H1 (cell line): ENCODE results near the gene SERPINB11. TPM values are rescaled to one million over a fixed set of nuclear protein-coding genes. Genes with fewer than 3 reads are reported as not detected.

ENCODE experiments used
- CTCF ChIA-PET: fragments of 300-600 bp; sonication (Branson Sonifier 250); formaldehyde crosslinking; loops from one replicate; lab custom pipeline; 2021; ENCODE audit not compliant: partially characterized antibody; lab: Charles Lee
- POLR2A ChIA-PET: fragments of 300-600 bp; sonication (Branson Sonifier 250); formaldehyde crosslinking; loops from one replicate; lab custom pipeline; 2021; ENCODE audit warnings: inconsistent platforms; ENCODE audit not compliant: partially characterized antibody; lab: Charles Lee
- DNase-seq, 2 experiments: peaks; one replicate each; pipeline versions ENCODE4 v3.0.0 to v3.0.0-alpha.2; 2010 to 2022; ENCODE audit warnings: low spot score in 2 of 2, low read depth in 1 of 2, mixed read lengths in 1 of 2
- FAIRE-seq: peaks from 2 replicates; lab custom pipeline; 2011; peaks lifted over from hg19 to GRCh38; lab: Jason Lieb, UNC
- H2AFZ ChIP-seq: 2 replicates; pipeline ENCODE4 v1.8.1; 2012; ENCODE audit warnings: low read length, inconsistent platforms
- H2AK5ac ChIP-seq: 2 replicates; pipeline ENCODE4 v1.6.1; 2013; ENCODE audit warnings: low read depth, low read length
- H2BK120ac ChIP-seq: replicated peaks from 2 replicates; pipeline ENCODE3; 2013; ENCODE audit warnings: low read depth, low read length, inconsistent platforms
- H2BK12ac ChIP-seq: 2 replicates; pipeline ENCODE4 v1.6.1; 2013; ENCODE audit warnings: low read depth, low read length
- H2BK15ac ChIP-seq: 2 replicates; pipeline ENCODE4 v1.6.1; 2013; ENCODE audit warnings: low read length
- H2BK20ac ChIP-seq: 2 replicates; pipeline ENCODE4 v1.6.1; 2013; ENCODE audit warnings: low read length
- H2BK5ac ChIP-seq: 2 replicates; pipeline ENCODE4 v1.6.1; 2013; ENCODE audit warnings: low read depth, low read length
- H3K14ac ChIP-seq: 2 replicates; pipeline ENCODE4 v1.6.1; 2013; ENCODE audit warnings: inconsistent platforms; ENCODE audit not compliant: insufficient read length
- H3K18ac ChIP-seq: 2 replicates; pipeline ENCODE4 v1.6.1; 2013; ENCODE audit warnings: low read length; ENCODE audit errors: extremely low read depth
- H3K23ac ChIP-seq: 2 replicates; pipeline ENCODE4 v1.6.1; 2013; ENCODE audit warnings: inconsistent platforms; ENCODE audit not compliant: insufficient read length
- H3K23me2 ChIP-seq: 2 replicates; pipeline ENCODE4 v1.6.1; 2013; ENCODE audit warnings: low read depth, low read length
- H3K27ac ChIP-seq: 2 replicates; pipeline ENCODE4 v1.6.1; 2011; ENCODE audit warnings: low read depth, low read length, inconsistent platforms
- H3K27me3 ChIP-seq, 4 experiments: replicated peaks in 1 of 4; 1 replicate in 1 of 4; 2 replicates in 3 of 4; pipeline versions ENCODE4 v1.6.1 to v1.8.1; 2011 to 2013; ENCODE audit warnings: low read length in 3 of 4, mild to moderate bottlenecking in 3 of 4, inconsistent platforms in 2 of 4, mixed read lengths in 2 of 4, moderate library complexity in 1 of 4; ENCODE audit not compliant: control insufficient read depth in 3 of 4, insufficient read depth in 3 of 4; ENCODE audit errors: extremely low read depth in 1 of 4
- H3K36me3 ChIP-seq, 4 experiments: 2 replicates each; pipeline versions ENCODE4 v1.6.1 to v1.8.1; 2011 to 2013; ENCODE audit warnings: mild to moderate bottlenecking in 4 of 4, low read length in 3 of 4, moderate library complexity in 2 of 4, control low read depth in 1 of 4, inconsistent platforms in 1 of 4; ENCODE audit not compliant: insufficient read depth in 4 of 4, control insufficient read depth in 2 of 4
- H3K4ac ChIP-seq: replicated peaks from 2 replicates; pipeline ENCODE3; 2013; ENCODE audit warnings: low read length, low read depth, mixed read lengths, inconsistent platforms; ENCODE audit not compliant: insufficient read length
- H3K4me1 ChIP-seq, 4 experiments: replicated peaks in 1 of 4; 1 replicate in 1 of 4; 2 replicates in 3 of 4; pipeline versions ENCODE4 v1.6.1 to v1.8.1; 2011 to 2013; ENCODE audit warnings: low read length in 3 of 4, inconsistent platforms in 2 of 4, mixed read lengths in 1 of 4; ENCODE audit not compliant: insufficient read depth in 4 of 4, control insufficient read depth in 3 of 4
- H3K4me2 ChIP-seq, 2 experiments: 2 replicates each; pipeline versions ENCODE4 v1.6.1 to v1.8.1; 2011 to 2013; ENCODE audit warnings: low read depth in 2 of 2, low read length in 2 of 2, control low read depth in 1 of 2, inconsistent platforms in 1 of 2, mild to moderate bottlenecking in 1 of 2; ENCODE audit not compliant: insufficient read depth in 1 of 2
- H3K4me3 ChIP-seq, 4 experiments: fragments of 200-600, 300-600 bp in 1 of 4; sonication (generic), shearing (Covaris generic), sonication (Bioruptor Twin) in 1 of 4; 2 replicates each; pipeline versions ENCODE4 v1.5.1 to v1.8.1; 2011 to 2016; ENCODE audit warnings: low read length in 4 of 4, low read depth in 3 of 4, control low read depth in 2 of 4, inconsistent platforms in 2 of 4, mild to moderate bottlenecking in 2 of 4, mixed read lengths in 1 of 4, moderate library complexity in 1 of 4; ENCODE audit not compliant: insufficient read depth in 2 of 4; ENCODE audit errors: extremely low read depth in 1 of 4
- H3K56ac ChIP-seq: replicated peaks from 2 replicates; pipeline ENCODE3; 2013; ENCODE audit warnings: low read depth, mild to moderate bottlenecking, mixed read lengths, low read length, inconsistent platforms; ENCODE audit not compliant: insufficient read length
- H3K79me1 ChIP-seq: 2 replicates; pipeline ENCODE4 v1.6.1; 2013; ENCODE audit warnings: low read depth, low read length, control low read depth
- H3K79me2 ChIP-seq, 2 experiments: 2 replicates each; pipeline versions ENCODE4 v1.6.1 to v1.8.1; 2012 to 2013; ENCODE audit warnings: low read length in 2 of 2, mild to moderate bottlenecking in 2 of 2, inconsistent platforms in 1 of 2; ENCODE audit not compliant: insufficient read depth in 2 of 2, control insufficient read depth in 1 of 2
- H3K9ac ChIP-seq, 4 experiments: replicated peaks in 1 of 4; 1 replicate in 1 of 4; 2 replicates in 3 of 4; pipeline versions ENCODE4 v1.6.1 to v1.8.1; 2011 to 2013; ENCODE audit warnings: low read depth in 3 of 4, low read length in 3 of 4, control low read depth in 2 of 4, mild to moderate bottlenecking in 2 of 4, moderate library complexity in 2 of 4, inconsistent platforms in 1 of 4; ENCODE audit errors: extremely low read depth in 1 of 4
- H3K9me3 ChIP-seq, 2 experiments: 2 replicates each; pipeline versions ENCODE4 v1.6.1 to v1.8.1; 2012 to 2013; ENCODE audit warnings: mild to moderate bottlenecking in 2 of 2, moderate library complexity in 2 of 2, control low read depth in 1 of 2, inconsistent platforms in 1 of 2, low read depth in 1 of 2, low read length in 1 of 2, mixed read lengths in 1 of 2; ENCODE audit not compliant: insufficient read depth in 2 of 2
- H4K20me1 ChIP-seq, 2 experiments: replicated peaks in 1 of 2; 2 replicates each; pipeline versions ENCODE3 to v1.8.1; 2011 to 2013; ENCODE audit warnings: inconsistent platforms in 2 of 2, low read length in 2 of 2, mild to moderate bottlenecking in 1 of 2; ENCODE audit not compliant: insufficient read depth in 2 of 2, control insufficient read depth in 1 of 2
- H4K5ac ChIP-seq: 2 replicates; pipeline ENCODE4 v1.6.1; 2013; ENCODE audit warnings: low read length, low read depth, mixed read lengths, inconsistent platforms; ENCODE audit not compliant: insufficient read length
- H4K8ac ChIP-seq: 2 replicates; pipeline ENCODE4 v1.8.0; 2013; ENCODE audit warnings: mild to moderate bottlenecking, moderate library complexity, low read length, inconsistent platforms; ENCODE audit not compliant: insufficient read depth; ENCODE audit errors: extremely low read depth
- H4K91ac ChIP-seq: replicated peaks from 2 replicates; pipeline ENCODE3; 2013; ENCODE audit warnings: low read length, mixed read lengths, inconsistent platforms; ENCODE audit not compliant: insufficient read length
- ATF2 ChIP-seq: IDR thresholded peaks from 2 replicates; pipeline ENCODE4 v1.6.1; 2012; ENCODE audit warnings: low read length, inconsistent platforms
- CREB1 ChIP-seq: IDR thresholded peaks from 2 replicates; pipeline ENCODE4 v1.6.1; 2012; ENCODE audit warnings: inconsistent platforms
- GTF2F1 ChIP-seq: IDR thresholded peaks from 2 replicates; pipeline ENCODE4 v1.6.1; 2012; ENCODE audit warnings: low read depth, low read length, improper control_type of control experiment, borderline replicate concordance
- JUND ChIP-seq: IDR thresholded peaks from 2 replicates; pipeline ENCODE4 v1.6.1; 2011; ENCODE audit warnings: mild to moderate bottlenecking, improper control_type of control experiment, low read length
- KDM5A ChIP-seq: fragments of 200-600 bp; IDR thresholded peaks from 2 replicates; pipeline ENCODE4 v1.7.1; 2012; ENCODE audit warnings: mild to moderate bottlenecking, low read length, inconsistent platforms, mixed read lengths
- NRF1 ChIP-seq: IDR thresholded peaks from 2 replicates; pipeline ENCODE4 v1.6.1; 2011; ENCODE audit warnings: mild to moderate bottlenecking, low read depth, low read length, improper control_type of control experiment
- SAP30 ChIP-seq: fragments of 300-600 bp; sonication (generic); IDR thresholded peaks from 2 replicates; pipeline ENCODE4 v1.7.1; 2012; ENCODE audit warnings: low read length, moderate library complexity, mild to moderate bottlenecking, inconsistent platforms; ENCODE audit not compliant: insufficient read depth, insufficient replicate concordance
- SIRT6 ChIP-seq: IDR thresholded peaks from one replicate; pipeline ENCODE4 v1.7.1; 2012; ENCODE audit warnings: low read length, inconsistent platforms
- SIX5 ChIP-seq: IDR thresholded peaks from 2 replicates; pipeline ENCODE4 v1.6.1; 2011; ENCODE audit warnings: mild to moderate bottlenecking, low read depth, low read length
- SP2 ChIP-seq: IDR thresholded peaks from 2 replicates; pipeline ENCODE4 v1.6.1; 2012; ENCODE audit warnings: mild to moderate bottlenecking, low read length, inconsistent platforms
- TAF7 ChIP-seq: optimal IDR thresholded peaks from 2 replicates; pipeline ENCODE3; 2011; ENCODE audit warnings: low read depth, mild to moderate bottlenecking, inconsistent platforms, low read length, moderate library complexity, borderline replicate concordance
- WGBS, 2 experiments: shearing (Covaris generic) in 1 of 2; methylation state at CpG; one replicate each; pipeline versions ENCODE4 v1.1.6 to v1.1.7; 2013 to 2015; ENCODE audit warnings: low lambda C conversion rate in 2 of 2, mixed read lengths in 2 of 2, inconsistent platforms in 1 of 2, low coverage in 1 of 2, missing lambda C conversion rate in 1 of 2; ENCODE audit not compliant: insufficient replicate concordance in 2 of 2, insufficient coverage in 1 of 2, insufficient read length in 1 of 2; ENCODE audit errors: extremely low coverage in 1 of 2, missing lambda C conversion rate in 1 of 2; 5-methylcytosine and 5-hydroxymethylcytosine counted together
- polyA plus RNA-seq, 7 experiments: library from polyadenylated mRNA; depleted of rRNA in 3 of 7; stranded (reverse) in 5 of 7; unstranded in 2 of 7; fragments of >200 nt in 5 of 7; fragments of 200-250 nt in 2 of 7; gene quantifications; 1 replicate in 5 of 7; 2 replicates in 1 of 7; 4 replicates in 1 of 7; pipeline versions ENCODE4 v1.2.1 to v1.2.3, GENCODE V29; 2011 to 2013; ENCODE audit warnings: missing spikeins in 2 of 7, mixed read lengths in 2 of 7
- total RNA-seq: library from RNA; stranded (reverse); fragmentation: NEBNext Ultra II Directional; extraction: Animal tissue kit (Norgen Biotek cat#: 25700); gene quantifications from 2 replicates; pipeline ENCODE4 v1.2.1, GENCODE V29; 2021

Gene SERPINB11
- total and polyA plus RNA-seq, 2 of the 8 experiments (the other 6 are each of a cell fraction or from before 2014, with no cell fraction given) = not detected

GRCh38 chr18:63700501-63700900 is 2.3 kb upstream of the SERPINB11 start:
- Histone ChIP-seq H3K4me3 (no peak overlapping the region), H2BK5ac (no peak overlapping the region), H4K20me1 (no peaks in the 10 kb centered on the region)
- TF ChIP-seq KDM5A (no peak), TAF7 (no peak), NRF1 (no peak), SIX5 (no peak), ATF2 (no peak), SP2 (no peak), GTF2F1 (no peak), CREB1 (no peak), SAP30 (no peak), JUND (no peak), SIRT6 (no peak)
- TF ChIP-seq, all 59 proteins: peak for 0
- Histone ChIP-seq H3K36me3 (no peaks in the 10 kb centered on the region), H3K23ac (no peak overlapping the region), H2AFZ (no peak overlapping the region; the same call in 1 of the 2 replicates), H3K9me3 (no peaks in the 10 kb centered on the region), H4K91ac (no peak overlapping the region), H3K27me3 (no peaks in the 10 kb centered on the region), H3K27ac (no peak overlapping the region), H3K79me2 (no peaks in the 10 kb centered on the region), H3K56ac (no peak overlapping the region), H2BK15ac (no peak overlapping the region), H3K18ac (no peak overlapping the region), H3K79me1 (no peaks in the 10 kb centered on the region), H3K14ac (no peak overlapping the region), H2BK20ac (no peak overlapping the region), H2BK12ac (no peak overlapping the region), H3K4me1 (no peaks in the 10 kb centered on the region), H4K8ac (no peak overlapping the region), H2BK120ac (no peak overlapping the region), H2AK5ac (no peak overlapping the region), H3K9ac (no peak overlapping the region), H3K4me2 (no peak overlapping the region), H4K5ac (no peak overlapping the region), H3K23me2 (no peaks in the 10 kb centered on the region), H3K4ac (no peak overlapping the region)
- ChIA-PET CTCF (interaction anchor here (2.2 kb wide), 1 partner anchor 9 kb away, joined by 6 read pairs; no protein-coding TSS in a partner anchor), POLR2A (no interaction called here)
- 91% methylated on average over 3 of the region's 3 CpGs; no CpG with 5 or more reads in 1 of the 2 experiments for WGBS, 2 experiments
- DNase-seq (no peak), FAIRE-seq (no peak)
